Hepatocyte (in vitro differentiated cells): ENCODE results near the gene CNOT4.

Experiments used
- EZH2 ChIP-seq: fragments of 200-600 bp; sonication (generic); IDR thresholded peaks from 2 replicates; pipeline ENCODE4 v1.6.1; 2016; ENCODE audit warnings: antibody characterized with exemption, mild to moderate bottlenecking, borderline replicate concordance
- EZH2phosphoT487 ChIP-seq: fragments of 200-600 bp; sonication (generic); IDR thresholded peaks from one replicate; pipeline ENCODE4 v1.6.1; 2018; ENCODE audit warnings: antibody characterized with exemption, mild to moderate bottlenecking, low read depth, moderate library complexity; ENCODE audit not compliant: unreplicated experiment, severe bottlenecking
- TF ChIP-seq, protein P1 (sequence below): fragments of 200-600 bp; sonication (generic); IDR thresholded peaks from 2 replicates; pipeline ENCODE4 v1.5.1; 2016; ENCODE audit warnings: antibody characterized with exemption, mild to moderate bottlenecking; ENCODE audit not compliant: poor library complexity

DNA sequence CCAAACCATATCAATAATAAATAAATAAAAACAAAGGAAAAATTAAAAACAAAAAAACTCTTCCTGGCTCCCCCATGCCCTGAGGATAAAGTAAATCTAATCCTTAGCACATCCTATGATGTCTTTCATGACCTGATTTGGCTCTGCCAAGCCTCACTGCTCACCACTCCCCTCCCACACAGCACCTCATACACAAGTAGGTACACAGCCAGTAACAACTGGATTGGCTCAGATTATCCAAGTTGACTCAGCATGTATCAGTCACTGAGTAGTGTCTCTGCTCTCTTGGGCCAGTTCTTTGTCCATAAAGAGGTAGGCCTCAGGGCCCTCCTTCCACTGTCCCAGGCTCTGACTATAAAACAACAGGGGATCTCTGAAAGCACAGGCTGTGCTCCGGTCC, 176.7 kb downstream of the CNOT4 start:
- TF ChIP-seq, protein P1, sequence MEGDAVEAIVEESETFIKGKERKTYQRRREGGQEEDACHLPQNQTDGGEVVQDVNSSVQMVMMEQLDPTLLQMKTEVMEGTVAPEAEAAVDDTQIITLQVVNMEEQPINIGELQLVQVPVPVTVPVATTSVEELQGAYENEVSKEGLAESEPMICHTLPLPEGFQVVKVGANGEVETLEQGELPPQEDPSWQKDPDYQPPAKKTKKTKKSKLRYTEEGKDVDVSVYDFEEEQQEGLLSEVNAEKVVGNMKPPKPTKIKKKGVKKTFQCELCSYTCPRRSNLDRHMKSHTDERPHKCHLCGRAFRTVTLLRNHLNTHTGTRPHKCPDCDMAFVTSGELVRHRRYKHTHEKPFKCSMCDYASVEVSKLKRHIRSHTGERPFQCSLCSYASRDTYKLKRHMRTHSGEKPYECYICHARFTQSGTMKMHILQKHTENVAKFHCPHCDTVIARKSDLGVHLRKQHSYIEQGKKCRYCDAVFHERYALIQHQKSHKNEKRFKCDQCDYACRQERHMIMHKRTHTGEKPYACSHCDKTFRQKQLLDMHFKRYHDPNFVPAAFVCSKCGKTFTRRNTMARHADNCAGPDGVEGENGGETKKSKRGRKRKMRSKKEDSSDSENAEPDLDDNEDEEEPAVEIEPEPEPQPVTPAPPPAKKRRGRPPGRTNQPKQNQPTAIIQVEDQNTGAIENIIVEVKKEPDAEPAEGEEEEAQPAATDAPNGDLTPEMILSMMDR = no peak
- TF ChIP-seq EZH2 = no peak
- no peak for TF ChIP-seq EZH2phosphoT487
